AG09319 (cell line): ENCODE results near the gene MMEL1.
A peak's percentile ranks its signal among the peaks of the same experiment; 100 is the strongest.
"Not testable (repeated sequence)": the region's sequence is repeated elsewhere in the genome, so short reads cannot be mapped to it uniquely, and the experiment has no call there.

Experiments used
- DNase-seq: peaks from one replicate; pipeline ENCODE4 v3.0.0-alpha.2; 2010; ENCODE audit warnings: low read depth; ENCODE audit errors: extremely low read depth
- TF ChIP-seq, protein P1 (sequence below): IDR thresholded peaks from 2 replicates; pipeline ENCODE4 v1.5.1; 2011; ENCODE audit warnings: low read depth, mild to moderate bottlenecking, inconsistent platforms, low read length, moderate library complexity

The MMEL1 gene

DNA sequence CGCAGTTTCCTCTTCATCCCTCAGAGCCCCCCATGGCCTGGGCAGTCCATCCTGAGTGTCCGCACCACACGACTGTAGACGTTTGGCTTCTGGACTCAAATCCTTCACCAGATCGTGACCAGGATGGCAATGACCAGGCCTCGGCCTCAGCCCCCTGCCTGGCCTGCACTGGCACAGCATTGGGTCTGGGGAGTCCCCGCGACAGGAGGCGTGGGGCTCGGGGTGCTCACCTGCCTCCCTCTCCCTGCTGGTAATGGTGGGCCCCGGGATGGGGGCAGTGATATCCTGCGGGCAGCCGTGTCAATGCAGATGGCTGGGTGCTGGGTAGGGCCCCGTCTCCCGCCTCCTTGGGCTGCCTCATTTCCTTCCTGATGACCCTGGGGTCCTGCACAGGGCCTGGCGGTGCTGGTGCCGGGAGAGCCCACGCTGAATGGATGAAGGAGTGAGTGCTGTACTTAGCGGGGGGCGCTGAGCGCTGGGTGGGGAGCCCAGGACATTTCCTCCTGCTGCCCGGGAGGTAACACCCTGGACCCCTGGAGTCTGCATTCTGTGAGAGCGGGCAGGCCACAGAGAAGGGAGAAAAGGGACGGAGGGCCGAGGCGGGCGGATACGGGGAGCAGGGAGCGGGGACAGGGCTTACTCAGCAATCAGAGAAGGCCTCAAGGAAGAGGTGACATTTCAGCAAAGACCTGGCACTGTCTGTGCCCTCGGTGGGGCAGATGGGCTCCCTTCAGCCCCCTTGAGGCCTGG lies 78.8 kb downstream of the MMEL1 start:
- TF ChIP-seq, protein P1, sequence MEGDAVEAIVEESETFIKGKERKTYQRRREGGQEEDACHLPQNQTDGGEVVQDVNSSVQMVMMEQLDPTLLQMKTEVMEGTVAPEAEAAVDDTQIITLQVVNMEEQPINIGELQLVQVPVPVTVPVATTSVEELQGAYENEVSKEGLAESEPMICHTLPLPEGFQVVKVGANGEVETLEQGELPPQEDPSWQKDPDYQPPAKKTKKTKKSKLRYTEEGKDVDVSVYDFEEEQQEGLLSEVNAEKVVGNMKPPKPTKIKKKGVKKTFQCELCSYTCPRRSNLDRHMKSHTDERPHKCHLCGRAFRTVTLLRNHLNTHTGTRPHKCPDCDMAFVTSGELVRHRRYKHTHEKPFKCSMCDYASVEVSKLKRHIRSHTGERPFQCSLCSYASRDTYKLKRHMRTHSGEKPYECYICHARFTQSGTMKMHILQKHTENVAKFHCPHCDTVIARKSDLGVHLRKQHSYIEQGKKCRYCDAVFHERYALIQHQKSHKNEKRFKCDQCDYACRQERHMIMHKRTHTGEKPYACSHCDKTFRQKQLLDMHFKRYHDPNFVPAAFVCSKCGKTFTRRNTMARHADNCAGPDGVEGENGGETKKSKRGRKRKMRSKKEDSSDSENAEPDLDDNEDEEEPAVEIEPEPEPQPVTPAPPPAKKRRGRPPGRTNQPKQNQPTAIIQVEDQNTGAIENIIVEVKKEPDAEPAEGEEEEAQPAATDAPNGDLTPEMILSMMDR: no peak
- DNase-seq: no peak

DNA sequence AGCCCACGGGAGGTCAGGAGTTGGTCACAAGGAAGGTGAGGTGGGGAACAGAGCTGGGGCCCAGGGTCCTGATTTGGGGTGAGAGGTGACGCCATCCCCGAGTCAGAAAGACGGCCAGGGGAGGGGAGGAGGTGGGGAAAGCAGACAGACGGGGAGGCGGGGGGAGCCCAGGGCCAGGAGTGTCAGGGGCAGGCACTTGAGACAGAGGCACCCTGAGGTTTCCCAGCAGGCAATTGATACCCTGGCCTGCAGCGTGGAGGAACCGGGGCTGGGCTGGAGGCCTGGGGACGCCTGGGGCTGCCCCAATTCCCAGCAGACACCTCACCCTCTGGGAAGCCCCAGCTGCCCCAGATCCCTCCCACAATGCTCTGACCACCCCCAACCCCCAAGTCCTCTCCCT lies 79.7 kb downstream of the MMEL1 start:
- not testable (repeated sequence) for DNase-seq

DNA sequence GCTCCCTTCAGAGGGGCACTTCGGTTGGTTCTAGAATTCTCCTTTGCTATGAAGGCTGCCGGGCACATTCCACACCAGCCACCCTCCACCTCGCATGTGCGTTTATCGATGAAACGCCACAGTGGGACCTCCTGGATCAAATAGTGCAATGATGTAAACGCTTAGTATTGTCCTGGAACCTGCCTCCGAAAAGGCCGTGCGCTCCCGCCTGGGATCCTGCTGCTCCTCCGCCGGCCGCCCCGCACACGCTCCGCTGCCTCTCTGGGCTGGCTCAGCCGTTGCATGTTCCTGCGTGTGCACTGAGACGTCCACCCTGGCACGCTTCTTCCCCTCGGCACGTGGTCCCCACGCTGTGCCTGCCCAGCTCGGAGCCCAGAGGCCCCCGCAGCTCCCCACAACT lies 80.6 kb downstream of the MMEL1 start:
- TF ChIP-seq, protein P1: no peak
- DNase-seq: no peak

DNA sequence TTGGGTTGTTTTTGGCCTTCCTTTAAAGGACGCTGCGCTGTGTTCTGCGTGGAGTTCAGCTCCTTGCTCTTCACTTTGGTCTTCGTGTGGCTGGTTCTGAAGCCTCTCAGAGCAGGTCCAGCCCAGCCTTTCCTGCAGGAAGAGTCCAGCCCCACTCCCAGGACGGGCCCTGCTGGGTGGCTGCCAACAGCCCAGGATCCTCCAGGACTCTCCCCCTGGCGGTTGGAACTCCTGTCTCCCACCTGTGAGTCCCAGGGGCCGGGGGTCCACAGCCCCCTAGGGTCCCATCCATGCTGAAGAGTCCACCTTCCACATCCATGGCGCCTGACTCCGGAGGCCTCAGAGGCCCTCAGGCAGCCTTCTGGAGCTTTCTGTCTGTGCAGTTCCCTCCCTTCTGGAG lies 81.3 kb downstream of the MMEL1 start:
- not testable (repeated sequence) for DNase-seq

DNA sequence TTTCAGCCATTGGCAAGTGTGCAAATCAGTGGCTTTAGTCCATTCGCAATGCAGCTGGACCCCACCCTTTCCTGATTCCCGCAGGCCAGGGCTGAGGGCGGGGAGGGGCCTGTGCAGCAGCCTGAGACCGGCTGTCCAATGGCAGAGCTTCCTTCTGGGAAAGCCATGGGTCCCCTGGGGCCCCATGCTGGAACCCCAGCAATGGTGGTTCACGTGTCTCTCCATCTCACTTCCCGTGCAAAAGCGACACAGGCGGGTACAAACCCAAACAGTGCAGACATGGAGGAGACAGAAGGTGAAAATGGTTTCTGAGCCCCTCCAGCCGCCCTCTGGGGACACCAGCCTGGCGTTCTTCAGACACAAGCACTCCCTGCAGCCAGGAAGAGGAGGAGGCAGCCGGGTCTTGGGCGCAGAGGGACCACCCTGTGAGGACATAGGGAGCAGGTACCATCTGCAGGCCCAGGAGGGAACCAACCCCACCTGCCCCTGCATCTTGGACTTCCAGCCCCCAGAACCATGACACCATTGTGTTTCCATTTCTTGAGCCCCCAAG lies 82.4 kb downstream of the MMEL1 start:
- not testable (repeated sequence) for DNase-seq

DNA sequence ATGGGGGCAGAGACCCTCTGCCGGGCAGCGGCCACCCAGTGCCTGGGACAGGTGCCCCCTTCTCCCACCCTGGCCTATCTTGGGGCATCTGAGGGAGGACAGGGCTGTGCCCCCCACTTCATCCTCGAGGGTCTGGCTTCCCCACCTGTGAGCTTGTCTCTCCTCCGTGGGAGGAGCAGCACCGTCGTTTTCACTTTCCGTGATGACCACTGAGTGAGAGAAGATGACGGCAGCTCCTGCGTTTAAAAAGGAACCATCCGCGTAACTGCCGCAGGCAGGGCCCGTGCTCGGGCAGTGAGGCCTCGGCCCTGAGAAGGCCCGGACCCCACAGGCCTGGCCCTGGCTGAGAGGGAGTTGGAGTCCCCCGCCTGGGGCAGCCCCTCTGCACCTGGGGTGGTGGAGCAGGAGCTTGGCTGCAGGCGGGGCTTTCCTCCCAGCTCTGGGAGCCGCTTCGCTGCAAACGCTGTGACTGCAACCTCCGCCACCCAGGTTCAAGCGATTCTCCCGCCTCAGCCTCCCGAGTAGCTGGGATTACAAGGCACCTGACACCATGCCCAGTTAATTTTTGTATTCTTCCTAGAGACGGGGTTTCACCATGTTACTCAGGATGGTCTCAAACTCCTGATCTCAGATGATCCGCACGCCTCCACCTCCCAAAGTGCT lies 83.3 kb downstream of the MMEL1 start:
- not testable (repeated sequence) for DNase-seq

DNA sequence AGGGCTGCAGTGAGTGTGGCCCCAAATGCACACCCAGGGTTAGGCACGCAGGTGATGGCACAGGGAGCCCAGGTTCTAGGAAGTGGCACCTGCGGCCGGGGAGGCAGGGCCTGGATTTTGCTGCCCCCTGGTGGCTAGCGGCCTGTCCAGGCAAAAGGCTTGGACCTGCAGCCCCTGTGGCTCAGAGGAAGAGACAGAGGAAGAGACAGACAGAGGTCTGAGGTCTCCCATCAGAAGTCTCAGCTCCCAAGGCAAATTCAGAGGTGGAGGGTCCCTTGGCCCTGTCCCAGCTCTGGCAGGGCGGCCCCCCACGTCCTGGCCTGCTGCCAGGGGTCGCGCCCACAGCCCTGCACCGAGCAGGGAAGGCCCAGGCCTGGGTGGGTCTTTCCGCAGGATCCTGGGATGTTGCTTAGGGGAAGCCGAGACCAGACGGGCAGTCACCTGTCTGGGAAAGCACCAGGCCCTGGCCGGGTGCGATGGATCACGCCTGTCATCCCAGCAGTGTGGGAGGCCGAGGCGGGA lies 84.7 kb downstream of the MMEL1 start:
- TF ChIP-seq, protein P1: peak; percentile 98
- no peak for DNase-seq

DNA sequence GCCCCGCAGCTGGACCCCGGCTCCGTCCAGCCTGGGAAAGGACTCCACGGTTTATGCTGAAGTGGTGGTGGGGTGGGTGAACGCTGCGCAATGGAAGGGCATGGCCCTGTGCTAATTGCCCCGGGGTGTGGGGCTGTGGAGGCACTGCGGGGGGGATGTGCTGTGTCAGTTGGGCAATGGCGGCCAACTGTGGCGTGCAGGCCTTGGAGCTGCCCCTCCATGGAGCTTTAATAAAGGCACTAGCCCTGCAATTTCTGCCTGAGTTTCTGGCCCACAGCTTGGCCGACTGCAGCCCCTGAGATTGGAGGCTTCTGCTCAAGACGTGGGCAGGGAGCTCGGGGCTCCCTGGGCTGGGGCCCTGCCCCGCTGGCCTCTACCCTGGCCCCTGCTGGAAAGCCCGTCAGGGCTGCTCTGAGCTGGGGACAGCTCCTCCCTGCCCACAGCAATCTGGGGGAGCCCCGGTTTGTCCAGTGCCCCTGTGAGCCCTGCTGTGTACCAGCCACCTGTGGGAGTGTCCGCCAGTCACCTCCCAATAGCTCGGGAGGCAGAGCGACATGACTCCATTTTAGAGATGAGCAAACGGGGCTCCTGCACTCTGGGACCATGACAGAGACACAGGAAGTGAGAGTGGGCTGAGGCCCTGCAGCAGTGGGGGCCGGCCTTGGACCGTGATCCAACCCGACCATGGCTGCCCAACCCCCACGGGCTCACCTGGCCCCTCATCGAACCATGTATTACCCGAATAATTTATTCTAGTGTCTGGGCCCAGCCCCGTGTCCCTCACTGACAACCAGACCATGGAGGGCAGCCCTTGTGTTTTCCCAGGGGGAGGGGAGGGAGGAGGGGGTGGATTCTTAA lies 85.4 kb downstream of the MMEL1 start:
- no peak for DNase-seq
- TF ChIP-seq, protein P1: no peak

DNA sequence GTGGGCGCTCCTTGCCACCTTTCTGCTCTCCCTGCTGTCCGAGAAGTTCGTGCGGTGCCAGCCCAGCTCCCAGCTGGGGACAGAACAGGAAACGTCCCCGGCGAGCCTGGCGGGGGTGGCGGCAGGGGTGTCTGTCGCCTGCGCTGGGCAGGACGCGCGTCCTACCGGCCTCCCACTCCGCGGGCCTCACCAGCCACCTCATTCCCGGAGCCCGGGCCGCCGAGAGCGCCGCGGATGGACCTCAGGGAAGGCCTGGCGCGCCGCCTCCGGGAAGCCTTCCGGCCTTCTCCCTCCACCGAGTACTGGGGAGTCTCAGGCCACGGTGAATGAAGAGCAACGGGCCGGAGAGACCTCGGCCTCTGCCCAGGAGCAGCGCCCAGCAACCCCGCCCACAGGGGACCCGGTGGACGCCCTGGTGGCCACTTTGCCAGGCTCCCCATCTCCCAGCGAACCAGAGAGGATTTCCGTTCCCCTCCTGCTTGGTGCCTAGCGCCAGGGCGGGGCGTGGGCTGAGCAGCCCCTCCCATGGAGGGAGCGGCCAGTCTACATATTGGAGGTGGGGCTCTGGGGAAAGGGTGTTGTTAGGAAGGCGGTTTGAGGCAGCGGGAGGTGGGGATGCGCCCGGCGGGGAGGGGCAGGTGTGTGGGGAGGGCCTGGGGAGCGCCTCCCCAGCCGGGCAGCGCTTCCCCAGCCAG lies 86.2 kb downstream of the MMEL1 start:
- no peak for DNase-seq
- TF ChIP-seq, protein P1: peak; percentile 2
